Embryonic facial prominence (tissue), 1 donor: ENCODE data around the gene ZNF557.
"Not testable (repeated sequence)": the region's sequence is repeated elsewhere in the genome, so short reads cannot be mapped to it uniquely, and the experiment has no call there.

ENCODE experiments used
- DNase-seq: peaks from one replicate; pipeline ENCODE4 v3.0.0-alpha.2; 2016; ENCODE audit errors: extremely low spot score

The ZNF557 gene

DNA sequence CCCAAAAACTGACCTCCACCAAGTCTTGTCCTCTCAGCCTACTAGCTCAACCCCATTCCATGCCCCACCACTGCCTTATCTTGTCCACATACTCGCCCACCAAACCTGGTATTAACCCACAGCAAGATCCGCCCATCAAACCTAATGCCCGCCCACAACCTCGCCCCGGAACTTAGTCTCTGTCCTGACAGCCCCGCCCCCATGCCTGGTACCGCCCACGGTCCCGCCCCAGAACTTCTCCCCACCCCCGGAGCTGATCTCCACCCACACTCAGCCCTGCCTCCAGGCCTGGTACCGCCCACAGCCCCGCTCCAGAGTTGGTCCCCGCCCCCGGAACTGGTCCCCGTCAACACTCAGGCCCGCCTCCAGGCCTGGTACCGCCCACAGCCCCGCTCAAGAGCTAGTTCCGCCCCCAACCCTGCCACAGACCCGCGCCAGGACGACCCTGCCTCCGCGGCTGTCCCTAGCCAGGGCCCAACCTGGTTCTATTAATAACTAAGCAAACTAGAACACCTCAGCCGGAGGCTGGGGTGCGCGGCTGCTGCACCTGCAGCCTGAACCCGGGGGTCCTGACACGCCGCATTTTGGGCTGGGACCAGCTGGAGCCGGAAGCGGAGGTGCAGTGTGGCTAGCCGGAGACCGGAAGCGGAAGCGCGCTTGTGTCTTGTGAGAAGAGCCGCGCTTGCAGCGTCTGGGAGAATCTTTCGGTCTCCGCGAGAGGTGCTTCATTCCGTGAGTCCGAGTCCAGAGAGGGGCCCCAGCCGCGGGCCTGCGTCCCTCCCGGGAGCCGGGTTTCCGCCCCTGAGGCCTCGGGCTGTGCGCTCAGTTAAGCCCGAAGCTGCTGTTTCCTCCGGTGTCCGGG is at the start of gene ZNF557:
ZNF557 (plus strand) TSS at position 662 of the 862 bp plus-strand sequence. CDS start 5,372 bp downstream, outside the sequence.
- peak; percentile 93 for DNase-seq

DNA sequence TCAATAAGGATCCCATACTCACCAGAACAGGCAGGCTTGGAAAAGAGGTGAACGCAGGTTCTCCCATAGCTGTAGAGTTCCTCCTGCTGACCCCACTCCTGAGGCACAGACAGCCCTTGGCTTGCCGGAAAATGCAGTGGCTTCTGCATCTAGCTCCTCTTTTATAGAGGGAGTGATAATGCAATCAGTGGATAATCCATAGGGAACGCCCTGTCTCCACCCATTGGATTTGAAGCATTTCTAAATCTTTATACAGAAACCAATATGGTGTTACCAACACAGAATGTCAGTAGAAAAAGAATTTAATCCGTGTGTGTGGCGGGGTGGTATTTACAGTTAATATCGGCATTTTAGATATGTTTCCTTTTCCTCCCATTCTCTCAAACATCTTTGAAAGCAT is 48.2 kb upstream of the ZNF557 start, which contains the start of gene MBD3L2B:
MBD3L2B (minus strand) TSS at position 101 of the 400 bp plus-strand sequence; CDS start at position 67, 34 bp downstream.
- DNase-seq: not testable (repeated sequence)

DNA sequence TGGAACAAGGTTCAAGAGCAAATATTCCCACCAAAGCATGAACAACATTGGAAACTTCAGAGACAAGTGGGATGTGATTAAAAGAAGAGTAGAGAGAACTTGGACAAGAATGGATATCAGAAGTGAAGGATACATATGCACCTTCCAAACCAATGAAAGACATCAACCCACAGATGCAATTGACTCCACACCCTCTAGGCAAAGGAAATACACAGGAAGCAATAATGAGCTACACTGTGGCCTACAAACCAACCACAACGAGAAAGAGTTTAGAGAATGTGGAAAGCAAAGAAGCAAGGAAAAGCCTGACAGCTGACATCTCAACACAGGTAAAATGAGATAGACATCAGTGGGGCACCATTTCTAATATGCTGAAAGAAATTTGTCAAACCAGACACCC is 40.7 kb upstream of the ZNF557 start:
- DNase-seq: not testable (repeated sequence)

DNA sequence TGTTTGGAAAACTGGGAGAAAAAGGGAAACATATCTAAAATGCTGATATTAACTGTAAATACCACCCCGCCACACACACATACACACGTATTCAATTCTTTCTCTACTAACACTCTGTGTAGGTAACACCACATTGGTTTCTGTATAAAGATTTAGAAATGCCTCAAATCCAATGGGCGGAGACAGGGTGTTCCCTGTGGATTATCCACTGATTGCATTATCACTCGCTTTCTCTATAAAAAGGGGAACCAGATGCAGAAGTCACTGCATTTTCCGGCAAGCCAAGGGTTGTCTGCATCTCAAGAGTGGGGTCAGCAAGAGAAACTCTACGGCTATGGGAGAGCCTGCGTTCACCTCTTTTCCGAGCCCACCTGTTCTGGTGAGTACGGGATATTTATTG is 39.2 kb upstream of the ZNF557 start, which contains the start of gene MBD3L5:
MBD3L5 (plus strand) TSS at position 301 of the 400 bp plus-strand sequence; CDS start at position 335, 34 bp downstream.
- not testable (repeated sequence) for DNase-seq

DNA sequence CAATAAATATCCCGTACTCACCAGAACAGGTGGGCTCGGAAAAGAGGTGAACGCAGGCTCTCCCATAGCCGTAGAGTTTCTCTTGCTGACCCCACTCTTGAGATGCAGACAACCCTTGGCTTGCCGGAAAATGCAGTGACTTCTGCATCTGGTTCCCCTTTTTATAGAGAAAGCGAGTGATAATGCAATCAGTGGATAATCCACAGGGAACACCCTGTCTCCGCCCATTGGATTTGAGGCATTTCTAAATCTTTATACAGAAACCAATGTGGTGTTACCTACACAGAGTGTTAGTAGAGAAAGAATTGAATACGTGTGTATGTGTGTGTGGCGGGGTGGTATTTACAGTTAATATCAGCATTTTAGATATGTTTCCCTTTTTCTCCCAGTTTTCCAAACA is 29.4 kb upstream of the ZNF557 start, which contains the start of gene MBD3L4:
MBD3L4 (minus strand) TSS at position 101 of the 400 bp plus-strand sequence; CDS start at position 66, 35 bp downstream.
- not testable (repeated sequence) for DNase-seq

DNA sequence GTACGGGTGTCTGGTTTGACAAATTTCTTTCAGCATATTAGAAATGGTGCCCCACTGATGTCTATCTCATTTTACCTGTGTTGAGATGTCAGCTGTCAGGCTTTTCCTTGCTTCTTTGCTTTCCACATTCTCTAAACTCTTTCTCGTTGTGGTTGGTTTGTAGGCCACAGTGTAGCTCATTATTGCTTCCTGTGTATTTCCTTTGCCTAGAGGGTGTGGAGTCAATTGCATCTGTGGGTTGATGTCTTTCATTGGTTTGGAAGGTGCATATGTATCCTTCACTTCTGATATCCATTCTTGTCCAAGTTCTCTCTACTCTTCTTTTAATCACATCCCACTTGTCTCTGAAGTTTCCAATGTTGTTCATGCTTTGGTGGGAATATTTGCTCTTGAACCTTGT is 27.9 kb upstream of the ZNF557 start:
- DNase-seq: not testable (repeated sequence)

DNA sequence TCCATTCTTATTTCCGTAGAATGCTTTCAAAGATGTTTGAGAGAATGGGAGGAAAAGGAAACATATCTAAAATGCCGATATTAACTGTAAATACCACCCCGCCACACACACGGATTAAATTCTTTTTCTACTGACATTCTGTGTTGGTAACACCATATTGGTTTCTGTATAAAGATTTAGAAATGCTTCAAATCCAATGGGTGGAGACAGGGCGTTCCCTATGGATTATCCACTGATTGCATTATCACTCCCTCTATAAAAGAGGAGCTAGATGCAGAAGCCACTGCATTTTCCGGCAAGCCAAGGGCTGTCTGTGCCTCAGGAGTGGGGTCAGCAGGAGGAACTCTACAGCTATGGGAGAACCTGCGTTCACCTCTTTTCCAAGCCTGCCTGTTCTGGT is 20.5 kb upstream of the ZNF557 start, which contains the start of gene MBD3L2:
MBD3L2 (plus strand) TSS at position 301 of the 400 bp plus-strand sequence; CDS start at position 354, 53 bp downstream.
- not testable (repeated sequence) for DNase-seq

DNA sequence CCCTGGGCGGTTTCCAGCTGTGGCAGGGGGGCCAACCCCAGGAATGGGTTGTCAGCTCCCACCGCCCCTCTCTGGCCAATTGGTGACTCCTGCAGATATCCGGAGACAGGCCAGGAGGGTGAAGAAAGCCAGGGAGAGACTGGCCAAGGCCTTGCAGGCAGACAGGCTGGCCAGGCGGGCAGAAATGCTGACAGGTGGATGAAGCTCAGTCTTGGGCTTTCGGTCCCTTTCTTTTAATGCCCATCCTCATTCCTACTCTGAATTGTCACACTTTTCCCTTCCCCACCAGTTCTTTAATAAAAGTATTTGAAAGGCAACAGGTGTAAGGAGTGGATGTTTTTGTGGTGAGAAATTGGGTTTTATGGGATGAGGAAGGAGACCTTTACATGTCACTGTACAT is 18.1 kb upstream of the ZNF557 start:
- not testable (repeated sequence) for DNase-seq

DNA sequence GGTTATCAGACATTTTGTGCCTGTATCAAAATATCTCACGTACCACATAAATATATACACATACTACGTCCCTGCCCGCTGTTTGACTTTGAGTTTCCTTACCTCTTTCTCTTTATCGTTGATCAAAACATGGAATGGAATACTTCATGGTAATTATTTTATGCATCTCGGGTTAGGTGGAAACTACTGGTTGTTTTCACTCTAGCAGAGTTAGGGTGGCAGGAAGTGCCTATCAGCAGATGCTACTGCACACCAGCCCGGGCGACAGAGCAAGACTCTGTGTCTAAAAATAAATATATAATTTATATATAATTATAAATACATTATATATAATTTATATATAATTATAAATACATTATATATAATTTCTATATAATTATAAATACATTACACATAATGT is 16.6 kb upstream of the ZNF557 start:
- DNase-seq: not testable (repeated sequence)

DNA sequence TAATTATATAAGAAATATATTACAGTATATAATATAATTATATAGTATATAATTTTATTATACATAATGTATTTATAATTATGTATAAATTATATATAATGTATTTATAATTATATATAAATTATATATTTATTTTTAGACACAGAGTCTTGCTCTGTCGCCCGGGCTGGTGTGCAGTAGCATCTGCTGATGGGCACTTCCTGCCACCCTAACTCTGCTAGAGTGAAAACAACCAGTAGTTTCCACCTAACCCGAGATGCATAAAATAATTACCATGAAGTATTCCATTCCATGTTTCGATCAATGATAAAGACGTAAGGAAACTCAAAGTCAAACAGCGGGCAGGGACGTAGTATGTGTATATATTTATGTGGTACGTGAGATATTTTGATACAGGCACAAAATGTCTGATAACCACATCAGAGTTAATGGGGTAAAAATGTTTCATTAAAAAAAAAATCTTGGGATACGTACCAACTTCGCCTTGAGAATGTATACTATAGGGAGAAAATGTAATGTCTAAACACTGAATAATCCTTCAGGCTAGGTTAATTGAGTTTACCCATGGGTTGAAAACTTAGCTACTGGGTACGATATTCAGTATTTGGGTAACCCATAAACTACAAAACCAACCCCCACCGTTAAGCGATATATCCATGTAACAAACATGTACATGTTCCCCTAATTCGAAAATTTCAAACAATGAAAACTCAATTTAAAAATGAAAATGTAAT is 14.7 kb upstream of the ZNF557 start:
- DNase-seq: not testable (repeated sequence)

DNA sequence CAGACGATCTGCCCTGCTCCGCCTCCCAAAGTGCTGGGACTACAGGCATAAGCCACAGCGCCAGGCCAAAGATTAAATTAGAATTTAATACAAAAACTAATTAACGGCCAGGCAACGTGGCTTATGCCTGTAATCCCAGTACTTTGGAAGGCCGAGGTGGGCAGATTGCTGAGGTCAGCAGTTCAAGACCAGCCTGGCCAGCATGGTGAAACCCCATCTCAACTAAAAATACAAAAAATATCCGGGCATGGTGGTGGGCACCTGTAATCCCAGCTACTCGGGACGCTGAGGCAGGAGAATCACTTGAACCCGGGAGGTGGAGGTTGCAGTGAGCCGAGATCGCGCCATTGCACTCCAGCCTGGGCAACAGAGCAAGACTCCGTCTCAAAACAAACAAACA is 13.8 kb upstream of the ZNF557 start:
- not testable (repeated sequence) for DNase-seq

DNA sequence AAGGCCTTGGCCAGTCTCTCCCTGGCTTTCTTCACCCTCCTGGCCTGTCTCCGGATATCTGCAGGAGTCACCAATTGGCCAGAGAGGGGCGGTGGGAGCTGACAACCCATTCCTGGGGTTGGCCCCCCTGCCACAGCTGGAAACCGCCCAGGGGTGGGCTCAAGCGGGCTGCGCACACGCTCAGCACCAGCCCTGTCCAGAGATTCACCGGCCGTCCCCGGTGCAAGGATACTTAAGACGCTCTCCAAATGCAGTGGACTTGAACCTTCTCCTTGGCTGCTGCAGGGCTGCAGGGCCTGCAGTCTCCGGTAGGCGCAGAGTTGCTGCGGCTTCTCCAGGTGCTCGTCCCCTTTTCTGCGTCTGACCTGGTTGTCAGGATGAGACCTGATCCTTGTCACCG is 13.1 kb upstream of the ZNF557 start:
- DNase-seq: not testable (repeated sequence)

DNA sequence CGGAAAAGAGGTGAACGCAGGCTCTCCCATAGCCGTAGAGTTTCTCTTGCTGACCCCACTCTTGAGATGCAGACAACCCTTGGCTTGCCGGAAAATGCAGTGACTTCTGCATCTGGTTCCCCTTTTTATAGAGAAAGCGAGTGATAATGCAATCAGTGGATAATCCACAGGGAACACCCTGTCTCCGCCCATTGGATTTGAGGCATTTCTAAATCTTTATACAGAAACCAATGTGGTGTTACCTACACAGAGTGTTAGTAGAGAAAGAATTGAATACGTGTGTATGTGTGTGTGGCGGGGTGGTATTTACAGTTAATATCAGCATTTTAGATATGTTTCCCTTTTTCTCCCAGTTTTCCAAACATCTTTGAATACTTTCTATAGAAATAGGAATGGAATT is 10.9 kb upstream of the ZNF557 start, which contains the start of gene MBD3L3:
MBD3L3 (minus strand) TSS at position 101 of the 400 bp plus-strand sequence; CDS start at position 30, 71 bp downstream.
- not testable (repeated sequence) for DNase-seq

DNA sequence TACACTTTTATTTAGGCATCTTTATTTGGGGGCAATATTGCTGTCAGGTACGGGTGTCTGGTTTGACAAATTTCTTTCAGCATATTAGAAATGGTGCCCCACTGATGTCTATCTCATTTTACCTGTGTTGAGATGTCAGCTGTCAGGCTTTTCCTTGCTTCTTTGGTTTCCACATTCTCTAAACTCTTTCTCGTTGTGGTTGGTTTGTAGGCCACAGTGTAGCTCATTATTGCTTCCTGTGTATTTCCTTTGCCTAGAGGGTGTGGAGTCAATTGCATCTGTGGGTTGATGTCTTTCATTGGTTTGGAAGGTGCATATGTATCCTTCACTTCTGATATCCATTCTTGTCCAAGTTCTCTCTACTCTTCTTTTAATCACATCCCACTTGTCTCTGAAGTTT is 9.5 kb upstream of the ZNF557 start:
- DNase-seq: not testable (repeated sequence)

DNA sequence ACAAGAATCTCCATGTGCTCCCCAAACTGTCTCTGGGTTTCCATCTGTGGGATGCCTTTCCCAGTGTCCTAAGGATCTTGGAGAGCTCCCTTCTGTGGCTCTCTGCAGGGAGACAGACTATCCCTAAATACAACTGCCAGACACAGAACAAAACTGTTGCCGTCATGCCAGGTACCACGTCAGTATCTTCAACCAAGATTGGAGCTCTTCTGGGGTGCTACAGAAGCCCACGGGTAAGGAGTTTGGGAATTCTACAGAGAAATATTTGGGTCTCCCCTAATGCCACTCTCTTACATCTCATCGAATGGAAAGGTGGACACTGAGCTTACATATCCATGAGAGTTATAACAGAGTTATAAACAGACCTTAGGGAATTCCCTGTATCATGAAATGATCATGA is 6.2 kb upstream of the ZNF557 start:
- DNase-seq: no peak

DNA sequence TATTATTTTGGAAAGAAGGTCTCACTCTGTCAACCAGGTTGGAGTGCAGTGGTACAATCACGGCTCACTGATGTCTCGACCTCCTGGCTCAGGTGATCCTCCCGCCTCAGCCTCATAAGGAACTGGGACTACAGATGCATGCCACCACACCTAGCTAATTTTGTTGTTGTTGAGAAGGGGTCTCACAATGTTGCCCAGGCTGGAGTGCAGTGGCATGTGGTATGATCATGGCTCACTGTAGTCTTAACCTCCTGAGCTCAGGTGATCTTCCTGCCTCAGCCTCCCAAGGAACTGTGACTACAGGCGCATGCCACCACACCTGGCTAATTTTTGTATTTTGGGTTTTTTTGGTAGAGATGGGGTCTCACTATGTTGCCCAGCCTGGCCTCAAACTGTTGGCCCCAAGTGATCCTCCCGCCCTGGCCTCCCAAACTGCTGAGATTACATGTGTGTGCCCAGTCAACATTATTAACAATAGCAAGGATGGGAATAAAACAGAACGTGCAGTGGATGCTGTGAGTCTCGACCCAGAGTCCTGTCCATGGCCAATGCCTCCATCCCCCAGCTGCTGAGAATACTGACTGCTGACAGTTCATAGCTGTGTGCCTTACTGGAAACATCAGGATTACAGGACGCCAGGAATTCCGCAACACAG is 5.6 kb upstream of the ZNF557 start:
- DNase-seq: no peak

DNA sequence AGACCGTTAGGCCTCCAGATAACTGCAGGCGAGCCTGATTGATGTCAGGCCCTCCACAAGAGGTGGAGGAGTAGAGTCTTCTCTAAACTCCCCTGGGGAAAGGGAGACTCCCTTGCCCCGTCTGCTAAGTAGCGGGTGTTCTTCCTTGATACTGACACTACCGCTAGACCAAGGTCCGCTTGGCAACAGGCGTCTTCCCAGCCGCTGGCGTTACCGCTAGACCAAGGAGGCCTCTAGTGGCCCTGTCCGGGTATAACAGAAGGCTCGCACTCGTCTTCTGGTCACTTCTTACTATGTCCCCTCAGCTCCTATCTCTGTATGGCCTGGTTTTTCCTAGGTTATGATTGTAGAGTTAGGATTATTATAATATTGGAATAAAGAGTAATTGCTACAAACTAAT is 2.4 kb upstream of the ZNF557 start:
- DNase-seq: not testable (repeated sequence)

DNA sequence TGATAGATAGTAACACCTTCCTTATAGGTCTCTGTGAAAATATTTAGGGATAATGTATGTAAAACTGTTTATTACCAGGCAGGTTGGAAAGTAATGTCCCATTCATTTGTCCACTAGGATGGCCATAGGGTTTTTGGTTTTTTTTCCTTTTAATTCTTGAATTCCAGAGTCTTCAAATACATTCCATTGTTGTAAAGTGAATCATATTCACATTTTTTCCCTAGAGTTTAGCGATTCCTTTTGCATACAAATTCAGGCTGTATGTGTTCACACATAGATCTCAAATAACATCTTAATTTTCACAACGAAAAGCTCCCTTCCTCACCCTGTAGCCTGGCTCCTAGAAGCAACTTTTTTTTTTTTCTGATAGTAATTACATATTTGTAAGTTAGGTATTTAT is 1.8 kb upstream of the ZNF557 start:
- DNase-seq: no peak

DNA sequence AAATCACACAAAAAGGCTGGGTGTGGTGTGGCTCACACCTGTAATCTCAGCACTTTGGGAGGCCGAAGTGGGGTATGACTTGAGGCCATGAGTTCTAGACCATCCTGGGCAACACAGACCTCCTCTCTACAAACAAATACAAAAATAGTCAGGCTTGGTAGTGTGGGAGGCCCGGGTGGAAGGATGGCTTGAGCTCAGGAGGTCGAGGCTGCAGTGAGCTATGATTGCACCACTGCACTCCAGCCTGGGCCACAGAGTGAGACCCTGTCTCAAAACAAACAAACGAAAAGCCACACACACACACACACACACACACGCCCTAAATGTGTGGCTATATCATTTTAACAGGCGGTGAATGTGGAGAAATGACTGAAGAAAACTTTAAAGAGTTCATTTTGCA is 904 bp upstream of the ZNF557 start:
- no peak for DNase-seq

DNA sequence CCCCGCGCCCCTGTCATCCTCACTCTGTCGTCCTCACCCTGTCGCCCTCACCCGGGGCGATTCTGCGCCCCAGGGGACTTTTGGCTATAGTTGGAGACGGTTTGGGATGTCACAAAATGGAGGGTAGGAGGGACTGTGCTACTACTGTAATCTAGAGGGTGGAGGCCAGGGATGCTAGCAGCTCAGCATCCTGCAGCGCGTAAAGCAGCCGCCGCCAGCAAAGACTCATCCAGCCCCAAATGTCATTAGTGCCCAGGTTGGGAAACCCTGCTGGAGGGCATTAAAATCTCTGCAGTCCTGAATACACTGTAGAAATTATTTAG is 362 bp downstream of the ZNF557 start:
- DNase-seq: no peak

DNA sequence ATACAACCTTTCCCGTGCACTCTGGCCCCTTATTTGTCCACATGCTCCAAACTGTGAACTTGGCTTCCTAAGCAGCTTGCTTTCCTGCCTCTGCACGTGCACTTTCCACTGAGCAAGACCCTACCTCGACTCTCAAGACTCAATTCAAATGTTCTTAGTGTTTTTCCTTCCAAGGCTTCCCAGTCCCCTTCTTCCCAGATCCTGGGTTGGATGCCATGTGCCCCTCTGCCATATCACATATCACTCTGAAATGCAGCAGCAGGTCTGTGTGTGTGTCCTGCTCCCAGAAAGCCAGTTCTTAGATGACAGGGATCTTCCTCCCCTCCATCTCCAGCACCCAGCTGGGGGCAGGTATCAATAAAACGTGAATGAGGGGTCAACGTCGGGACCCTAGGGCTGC is 3.0 kb downstream of the ZNF557 start:
- no peak for DNase-seq
